ENCODE results near the gene TRPM2. TPM values are rescaled to one million over a fixed set of nuclear protein-coding genes. Genes with fewer than 3 reads are reported as not detected.
A peak's percentile ranks its signal among the peaks of the same experiment; 100 is the strongest.

Gene TRPM2
- total RNA-seq, 3 donors from 2014 or later: 1.5 to 10.3 (median 7.2) TPM

GRCh38 chr21:44423941-44424607 lies 70.7 kb downstream of the TRPM2 start:
- Histone ChIP-seq H3K9me3 (peaks cover 3% of the 10 kb centered on the region), H3K4me1 (ENCODE audit: low read depth) (no peaks in the 10 kb centered on the region), H3K4me3 (no peak overlapping the region), H3K36me3 (ENCODE audit: low read depth) (no peaks in the 10 kb centered on the region)
- peak in 1 of 3 donors; percentile 34 for DNase-seq
- no peak for ATAC-seq
- TF ChIP-seq CTCF (IDR thresholded peaks at IDR 0.05): no peak
- intact Hi-C loops (cut with DNase I, micrococcal nuclease): no loop called here

DNA sequence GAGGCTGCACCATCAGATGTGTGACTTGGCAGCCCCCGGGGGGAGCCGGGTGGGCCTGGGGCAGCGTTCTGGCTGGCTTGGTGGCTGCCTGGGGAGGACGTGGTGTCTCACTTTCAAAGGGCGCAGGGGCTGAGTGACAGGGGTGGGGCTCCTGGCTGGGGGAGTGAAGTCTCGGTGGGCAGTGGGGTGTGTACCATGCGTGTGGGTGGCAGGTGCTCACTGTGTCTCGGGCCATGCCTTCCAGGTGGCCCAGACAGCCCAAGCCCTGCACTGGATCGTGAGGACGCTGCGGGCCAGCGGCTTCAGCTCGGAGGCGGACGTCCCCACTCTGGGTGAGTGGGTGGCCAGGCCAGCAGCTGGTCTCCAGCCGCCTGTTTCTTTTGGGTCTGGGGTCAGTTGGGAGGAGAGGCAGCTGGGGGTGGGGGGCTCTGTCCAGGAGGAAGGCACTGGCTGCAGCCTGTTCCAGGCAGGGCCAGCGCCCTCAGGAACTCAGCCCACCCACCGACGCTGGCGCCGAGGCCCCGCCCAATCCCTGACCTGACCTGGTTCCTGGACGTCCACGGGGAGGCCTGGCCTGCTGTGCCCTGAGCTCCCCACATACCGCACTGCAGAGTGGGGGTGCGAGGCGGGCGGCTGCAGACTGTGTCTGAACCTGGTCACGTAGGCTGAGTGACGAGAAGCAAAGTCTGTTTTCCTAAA lies 71.3 kb downstream of the TRPM2 start:
- no peak overlapping the region for H3K4me3 ChIP-seq
- H3K36me3 ChIP-seq (ENCODE audit: low read depth): no peaks in the 10 kb centered on the region
- peaks cover 9% of the 10 kb centered on the region for H3K9me3 ChIP-seq
- no peak for ATAC-seq
- DNase-seq: peak in 1 of 3 donors; percentile 46
- intact Hi-C loops (cut with DNase I, micrococcal nuclease): no loop called here
- TF ChIP-seq CTCF (IDR thresholded peaks at IDR 0.05): no peak
- no peaks in the 10 kb centered on the region for H3K4me1 ChIP-seq (ENCODE audit: low read depth)

GRCh38 chr21:44425307-44425894 lies 72.0 kb downstream of the TRPM2 start:
- H3K4me1 ChIP-seq (ENCODE audit: low read depth): no peaks in the 10 kb centered on the region
- H3K9me3 ChIP-seq: peaks cover 13% of the 10 kb centered on the region
- H3K36me3 ChIP-seq (ENCODE audit: low read depth): no peaks in the 10 kb centered on the region
- no peak for ATAC-seq
- intact Hi-C loops (cut with DNase I, micrococcal nuclease): no loop called here
- no peak overlapping the region for H3K4me3 ChIP-seq
- TF ChIP-seq CTCF (IDR thresholded peaks at IDR 0.05): no peak
- DNase-seq: no peak

DNA sequence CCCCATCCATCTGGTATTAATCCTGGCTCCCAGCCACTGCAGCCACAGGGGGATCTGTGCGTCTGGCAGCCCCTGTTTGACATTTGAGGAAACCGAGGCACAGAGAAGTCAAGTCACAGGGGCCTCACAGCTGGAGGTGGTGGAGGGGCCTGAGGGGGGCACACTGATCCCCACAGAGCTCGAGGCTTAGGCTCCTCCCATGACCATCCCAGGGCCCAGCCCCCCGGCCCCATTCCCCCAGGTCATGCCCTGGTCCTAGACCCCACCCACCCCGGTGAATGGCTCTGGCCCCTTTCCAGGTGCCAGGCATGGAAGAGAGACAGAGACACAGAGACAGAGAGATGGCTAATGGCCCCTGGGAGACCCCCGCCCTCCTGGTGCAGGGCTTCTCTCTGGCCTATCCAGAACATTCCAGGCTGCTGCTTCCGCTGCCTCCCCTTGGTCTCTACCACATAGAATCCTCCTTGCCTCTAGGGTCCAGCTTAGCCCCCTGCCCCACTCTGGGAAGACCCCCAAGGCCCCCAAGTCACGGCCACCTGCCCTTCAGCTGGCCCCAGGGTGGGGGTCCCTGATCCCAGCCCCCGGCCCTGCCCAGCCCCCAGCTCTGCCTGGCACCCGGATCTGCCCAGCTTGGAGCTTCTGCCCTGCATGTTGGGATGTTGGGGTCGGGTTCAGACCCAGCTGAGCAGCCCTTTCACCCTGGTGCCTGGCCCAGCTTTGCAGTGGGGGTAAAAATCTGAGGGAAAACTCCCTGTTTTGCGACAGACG lies 72.7 kb downstream of the TRPM2 start:
- Histone ChIP-seq H3K4me3 (no peak overlapping the region), H3K9me3 (peaks cover 13% of the 10 kb centered on the region), H3K36me3 (ENCODE audit: low read depth) (no peaks in the 10 kb centered on the region), H3K4me1 (ENCODE audit: low read depth) (no peaks in the 10 kb centered on the region)
- ATAC-seq: no peak
- intact Hi-C loops (cut with DNase I, micrococcal nuclease): no loop called here
- peak in 1 of 3 donors; percentile 37 for DNase-seq
- TF ChIP-seq CTCF (IDR thresholded peaks at IDR 0.05): no peak

- Histone ChIP-seq H3K9me3 (peaks cover 13% of the 10 kb centered on the region), H3K4me3 (no peak overlapping the region), H3K4me1 (ENCODE audit: low read depth) (no peaks in the 10 kb centered on the region), H3K36me3 (ENCODE audit: low read depth) (no peaks in the 10 kb centered on the region)
- intact Hi-C loops (cut with DNase I, micrococcal nuclease): no loop called here
- peak in 1 of 3 donors; percentile 38 for DNase-seq
- no peak for TF ChIP-seq CTCF (IDR thresholded peaks at IDR 0.05)
- ATAC-seq: no peak
Observed at GRCh38 chr21:44426663-44427191, 73.3 kb downstream of the TRPM2 start.

Data from mucosa of descending colon (tissue), 3 donors.